Measurements from ENCODE around the gene KLHL15. TPM values are rescaled to one million over a fixed set of nuclear protein-coding genes. Genes with fewer than 3 reads are reported as not detected.

KLHL15 gene
- total and polyA plus RNA-seq, 2 of the 13 experiments (the other 11 are each of a cell fraction or from before 2014, with no cell fraction given): 2.8 to 5.5 TPM

- TSS peak; percentile 95 for BruUV-seq (replicated peaks)
- WGBS (ENCODE audit: low lambda C conversion rate): 0% methylated on average over 9 of the region's 57 CpGs
- peaks cover 14% of the 10 kb centered on the region for H3K79me2 ChIP-seq (ENCODE audit: insufficient read depth, low read length)
- H3K4me3 ChIP-seq (replicated peaks in 1 of 3; ENCODE audit: insufficient read depth in 1 of 3, low read depth in 2 of 3, low read length in 3 of 3): no peak within 1 kb of the TSS; a peak in 3 of 6 replicates
- H3K9me3 ChIP-seq (ENCODE audit: low read length): no peaks in the 10 kb centered on the region
- peak within 1 kb of the TSS; percentile 57 for H3K4me2 ChIP-seq (ENCODE audit: low read depth, low read length)
- FAIRE-seq (peak; percentile 72), ATAC-seq (peak; percentile 91), DNase-seq (ENCODE audit: low spot score) (peak; percentile 91)
- peak within 1 kb of the TSS; percentile 63 for H2AFZ ChIP-seq (ENCODE audit: low read length)
- H3K36me3 ChIP-seq (replicated peaks in 1 of 2; ENCODE audit: control insufficient read depth in 1 of 2, insufficient read depth in 2 of 2, low read length in 2 of 2): peaks cover 0 to 8% of the 10 kb centered on the region in 2 experiments; a peak in 1 of 5 replicates
- CTCF ChIA-PET (ENCODE audit: low intra/inter-chr PET ratio, low total read pairs): interaction anchor here (2.3 kb wide), 1 partner anchor 29 kb away, joined by 6 read pairs; no protein-coding TSS in a partner anchor
- POLR2A ChIA-PET: interaction anchor here (0.9 to 2.9 kb wide), 13 partner anchors 11 to 312 kb away, joined by 3 to 35 read pairs (median 3); partner anchors contain the start of genes ACOT9, APOO, CXorf58 and KLHL15
- intact Hi-C loops (cut with micrococcal nuclease; ENCODE audit: unreplicated experiment) (loop anchor here (1.0 to 2.0 kb wide), 2 partner anchors 30 to 146 kb away; partner anchors contain the start of gene CXorf58), in situ Hi-C loops (cut with HindIII; ENCODE audit: extremely low pct_ligation_motif_present, low pct_unique_long_range_greater_than_20kb) (no loop called here)
- H3K4me1 ChIP-seq (ENCODE audit: insufficient read depth, low read length): peaks cover 8% of the 10 kb centered on the region
- no peaks in the 10 kb centered on the region; a peak in 1 of 5 replicates for H3K27me3 ChIP-seq (ENCODE audit: control insufficient read depth in 1 of 2, insufficient read depth in 2 of 2, low read length in 2 of 2)
- H4K20me1 ChIP-seq (ENCODE audit: insufficient read depth, low read length): 0 out of 2 replicates have a peak, but pooled peaks cover 5% of the 10 kb centered on the region
- H3K9ac ChIP-seq (ENCODE audit: insufficient read depth, low read depth, low read length): no peak within 1 kb of the TSS; the same call in 1 of the 2 replicates
- no peak within 1 kb of the TSS for H3K27ac ChIP-seq (ENCODE audit: extremely low read length, insufficient read depth, low read length)
- no peak for TF ChIP-seq ZBTB46 (CRISPR knock-in tag; IDR thresholded peaks at IDR 0.05; ENCODE audit: borderline replicate concordance)
- 0 out of 2 replicates have a peak, but pooled peaks have one; percentile 7 for TF ChIP-seq MNT (IDR thresholded peaks at IDR 0.05)
- TF ChIP-seq, protein P1, sequence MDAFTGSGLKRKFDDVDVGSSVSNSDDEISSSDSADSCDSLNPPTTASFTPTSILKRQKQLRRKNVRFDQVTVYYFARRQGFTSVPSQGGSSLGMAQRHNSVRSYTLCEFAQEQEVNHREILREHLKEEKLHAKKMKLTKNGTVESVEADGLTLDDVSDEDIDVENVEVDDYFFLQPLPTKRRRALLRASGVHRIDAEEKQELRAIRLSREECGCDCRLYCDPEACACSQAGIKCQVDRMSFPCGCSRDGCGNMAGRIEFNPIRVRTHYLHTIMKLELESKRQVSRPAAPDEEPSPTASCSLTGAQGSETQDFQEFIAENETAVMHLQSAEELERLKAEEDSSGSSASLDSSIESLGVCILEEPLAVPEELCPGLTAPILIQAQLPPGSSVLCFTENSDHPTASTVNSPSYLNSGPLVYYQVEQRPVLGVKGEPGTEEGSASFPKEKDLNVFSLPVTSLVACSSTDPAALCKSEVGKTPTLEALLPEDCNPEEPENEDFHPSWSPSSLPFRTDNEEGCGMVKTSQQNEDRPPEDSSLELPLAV (CRISPR knock-in tag; conservative IDR thresholded peaks at IDR 0.05; ENCODE audit: low read depth): no peak
- peak; percentile 50; the same call in 1 of the 2 replicates for TF ChIP-seq ZHX2 (IDR thresholded peaks at IDR 0.05; ENCODE audit: low read depth)
- no peak for TF ChIP-seq ZHX2 (CRISPR knock-in tag; IDR thresholded peaks at IDR 0.05; ENCODE audit: borderline replicate concordance)
- TF ChIP-seq TFAP4 (IDR thresholded peaks at IDR 0.05; ENCODE audit: borderline replicate concordance, low read depth): peak; percentile 60; the same call in 1 of the 2 replicates
- no peak for TF ChIP-seq ZKSCAN5 (CRISPR knock-in tag; IDR thresholded peaks at IDR 0.05)
- no peak for TF ChIP-seq ZNF441 (CRISPR knock-in tag; IDR thresholded peaks at IDR 0.05; ENCODE audit: borderline replicate concordance)
- no peak for TF ChIP-seq ZNF543 (CRISPR knock-in tag; IDR thresholded peaks at IDR 0.05)
Measured at GRCh38 chrX:24054182-24055042, 27.4 kb upstream of the KLHL15 start, which contains the start of gene EIF2S3. Gene EIF2S3, plus strand, starts transcription at chrX:24054956. Its CDS starts 13 bp downstream, at chrX:24054969.

Measured in HepG2 (cell line).